ENCODE results near the gene C5orf34. TPM values are rescaled to one million over a fixed set of nuclear protein-coding genes. Genes with fewer than 3 reads are reported as not detected.

The C5orf34 gene
- total RNA-seq, 1 donor from 2014 or later: 4.8 TPM

GRCh38 chr5:43540746-43541145 is 25.8 kb upstream of the C5orf34 start:
- no peak overlapping the region for H3K27ac Mint-ChIP-seq (ENCODE audit: unreplicated experiment)
- peaks cover 29% of the 10 kb centered on the region for H3K36me3 Mint-ChIP-seq (ENCODE audit: low read depth, unreplicated experiment)
- no peak overlapping the region for H3K4me3 Mint-ChIP-seq (ENCODE audit: unreplicated experiment)
- H3K27me3 Mint-ChIP-seq (ENCODE audit: unreplicated experiment): no peaks in the 10 kb centered on the region
- DNase-seq (ENCODE audit: low spot score): no peak
- H3K9me3 Mint-ChIP-seq (ENCODE audit: unreplicated experiment): no peaks in the 10 kb centered on the region
- H3K4me1 Mint-ChIP-seq (ENCODE audit: unreplicated experiment): no peaks in the 10 kb centered on the region
- TF ChIP-seq CTCF (IDR thresholded peaks at IDR 0.05; ENCODE audit: unreplicated experiment): no peak

GRCh38 chr5:43536972-43537371 is 22.0 kb upstream of the C5orf34 start:
- H3K9me3 Mint-ChIP-seq (ENCODE audit: unreplicated experiment): no peaks in the 10 kb centered on the region
- no peak for TF ChIP-seq CTCF (IDR thresholded peaks at IDR 0.05; ENCODE audit: unreplicated experiment)
- H3K27ac Mint-ChIP-seq (ENCODE audit: unreplicated experiment): no peak overlapping the region
- no peak overlapping the region for H3K4me3 Mint-ChIP-seq (ENCODE audit: unreplicated experiment)
- no peaks in the 10 kb centered on the region for H3K4me1 Mint-ChIP-seq (ENCODE audit: unreplicated experiment)
- DNase-seq (ENCODE audit: low spot score): no peak
- H3K36me3 Mint-ChIP-seq (ENCODE audit: low read depth, unreplicated experiment): peaks cover 26% of the 10 kb centered on the region
- H3K27me3 Mint-ChIP-seq (ENCODE audit: unreplicated experiment): no peaks in the 10 kb centered on the region

- Mint-ChIP-seq H3K36me3 (ENCODE audit: low read depth, unreplicated experiment) (peaks cover 25% of the 10 kb centered on the region), H3K27me3 (ENCODE audit: unreplicated experiment) (no peaks in the 10 kb centered on the region), H3K27ac (ENCODE audit: unreplicated experiment) (no peak overlapping the region), H3K4me3 (ENCODE audit: unreplicated experiment) (peak overlapping the region; percentile 20), H3K4me1 (ENCODE audit: unreplicated experiment) (no peaks in the 10 kb centered on the region), H3K9me3 (ENCODE audit: unreplicated experiment) (no peaks in the 10 kb centered on the region)
- no peak for DNase-seq (ENCODE audit: low spot score)
- no peak for TF ChIP-seq CTCF (IDR thresholded peaks at IDR 0.05; ENCODE audit: unreplicated experiment)
Observed at GRCh38 chr5:43533646-43534045, 18.7 kb upstream of the C5orf34 start.

- Mint-ChIP-seq H3K36me3 (ENCODE audit: low read depth, unreplicated experiment) (peaks cover 31% of the 10 kb centered on the region), H3K27ac (ENCODE audit: unreplicated experiment) (no peak overlapping the region), H3K27me3 (ENCODE audit: unreplicated experiment) (no peaks in the 10 kb centered on the region), H3K9me3 (ENCODE audit: unreplicated experiment) (no peaks in the 10 kb centered on the region), H3K4me3 (ENCODE audit: unreplicated experiment) (no peak overlapping the region), H3K4me1 (ENCODE audit: unreplicated experiment) (no peaks in the 10 kb centered on the region)
- TF ChIP-seq CTCF (IDR thresholded peaks at IDR 0.05; ENCODE audit: unreplicated experiment): no peak
- no peak for DNase-seq (ENCODE audit: low spot score)
Observed at GRCh38 chr5:43530648-43531047, 15.7 kb upstream of the C5orf34 start.

GRCh38 chr5:43523662-43524072 is 8.7 kb upstream of the C5orf34 start:
- no peaks in the 10 kb centered on the region for H3K4me1 Mint-ChIP-seq (ENCODE audit: unreplicated experiment)
- no peak overlapping the region for H3K27ac Mint-ChIP-seq (ENCODE audit: unreplicated experiment)
- TF ChIP-seq CTCF (IDR thresholded peaks at IDR 0.05; ENCODE audit: unreplicated experiment): no peak
- H3K9me3 Mint-ChIP-seq (ENCODE audit: unreplicated experiment): no peaks in the 10 kb centered on the region
- no peak for DNase-seq (ENCODE audit: low spot score)
- peaks cover 2% of the 10 kb centered on the region for H3K27me3 Mint-ChIP-seq (ENCODE audit: unreplicated experiment)
- no peak overlapping the region for H3K4me3 Mint-ChIP-seq (ENCODE audit: unreplicated experiment)
- peaks cover 51% of the 10 kb centered on the region for H3K36me3 Mint-ChIP-seq (ENCODE audit: low read depth, unreplicated experiment)

Measured in endothelial cell (in vitro differentiated cells).